Fibroblast of pulmonary artery (primary cell): Measurements from ENCODE around the gene ANG.
"Not testable (repeated sequence)": the region's sequence is repeated elsewhere in the genome, so short reads cannot be mapped to it uniquely, and the experiment has no call there.

Experiments
- DNase-seq: peaks from one replicate; pipeline ENCODE4 v3.0.0-alpha.2; 2010; ENCODE audit warnings: low read depth
- H3K4me3 ChIP-seq: replicated peaks from 2 replicates; pipeline ENCODE4 v1.5.1; 2011; ENCODE audit warnings: low read depth, mild to moderate bottlenecking, control low read depth, low read length, moderate library complexity
- TF ChIP-seq, protein P1 (sequence below): IDR thresholded peaks from 2 replicates; pipeline ENCODE4 v1.5.1; 2011; ENCODE audit warnings: mild to moderate bottlenecking, control low read depth, low read length, inconsistent platforms; ENCODE audit errors: missing control alignments

Gene ANG

GRCh38 chr14:20661197-20661596 lies 27.4 kb upstream of the ANG start:
- no peak overlapping the region for H3K4me3 ChIP-seq
- TF ChIP-seq, protein P1, sequence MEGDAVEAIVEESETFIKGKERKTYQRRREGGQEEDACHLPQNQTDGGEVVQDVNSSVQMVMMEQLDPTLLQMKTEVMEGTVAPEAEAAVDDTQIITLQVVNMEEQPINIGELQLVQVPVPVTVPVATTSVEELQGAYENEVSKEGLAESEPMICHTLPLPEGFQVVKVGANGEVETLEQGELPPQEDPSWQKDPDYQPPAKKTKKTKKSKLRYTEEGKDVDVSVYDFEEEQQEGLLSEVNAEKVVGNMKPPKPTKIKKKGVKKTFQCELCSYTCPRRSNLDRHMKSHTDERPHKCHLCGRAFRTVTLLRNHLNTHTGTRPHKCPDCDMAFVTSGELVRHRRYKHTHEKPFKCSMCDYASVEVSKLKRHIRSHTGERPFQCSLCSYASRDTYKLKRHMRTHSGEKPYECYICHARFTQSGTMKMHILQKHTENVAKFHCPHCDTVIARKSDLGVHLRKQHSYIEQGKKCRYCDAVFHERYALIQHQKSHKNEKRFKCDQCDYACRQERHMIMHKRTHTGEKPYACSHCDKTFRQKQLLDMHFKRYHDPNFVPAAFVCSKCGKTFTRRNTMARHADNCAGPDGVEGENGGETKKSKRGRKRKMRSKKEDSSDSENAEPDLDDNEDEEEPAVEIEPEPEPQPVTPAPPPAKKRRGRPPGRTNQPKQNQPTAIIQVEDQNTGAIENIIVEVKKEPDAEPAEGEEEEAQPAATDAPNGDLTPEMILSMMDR, result no peak
- no peak for DNase-seq

DNA sequence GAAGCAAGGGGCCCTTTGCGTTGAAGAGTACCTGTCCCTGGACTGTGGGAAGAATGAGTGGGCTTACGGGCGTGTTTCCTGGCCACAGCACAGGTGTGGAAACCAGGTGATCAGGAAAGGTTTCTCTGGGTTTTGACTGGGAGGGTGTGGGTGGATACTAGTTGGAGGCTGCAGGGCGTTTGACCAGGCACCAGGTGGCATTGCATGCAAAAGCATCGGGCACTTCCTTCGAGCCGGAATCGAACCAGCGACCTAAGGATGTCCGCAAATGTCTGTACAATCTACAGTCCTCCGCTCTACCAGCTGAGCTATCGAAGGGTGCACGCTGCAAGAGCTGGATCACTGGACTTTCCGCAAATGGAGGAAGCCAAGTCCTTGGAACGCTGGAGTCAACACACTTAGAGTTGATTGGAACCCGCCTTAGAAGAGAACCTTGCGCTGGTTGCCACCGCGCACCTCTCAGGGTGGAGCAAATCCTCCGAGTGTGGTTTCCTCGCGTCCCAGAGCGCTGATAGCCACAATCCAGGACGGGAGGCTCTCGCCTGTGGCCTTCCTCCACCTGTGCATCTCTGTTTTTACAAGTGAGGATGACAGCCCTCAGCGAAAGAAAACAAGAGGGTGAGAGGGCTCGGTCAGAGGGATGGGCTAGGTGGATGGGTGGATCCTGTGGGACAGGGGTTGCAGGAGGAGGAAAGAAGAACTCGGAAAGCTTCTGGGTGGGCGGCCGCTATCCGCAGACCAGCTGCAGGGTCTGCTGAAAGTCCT lies 25.4 kb upstream of the ANG start:
- H3K4me3 ChIP-seq, result peak overlapping the region; percentile 30
- peak; percentile 66 for DNase-seq
- TF ChIP-seq, protein P1, result peak; percentile 41

DNA sequence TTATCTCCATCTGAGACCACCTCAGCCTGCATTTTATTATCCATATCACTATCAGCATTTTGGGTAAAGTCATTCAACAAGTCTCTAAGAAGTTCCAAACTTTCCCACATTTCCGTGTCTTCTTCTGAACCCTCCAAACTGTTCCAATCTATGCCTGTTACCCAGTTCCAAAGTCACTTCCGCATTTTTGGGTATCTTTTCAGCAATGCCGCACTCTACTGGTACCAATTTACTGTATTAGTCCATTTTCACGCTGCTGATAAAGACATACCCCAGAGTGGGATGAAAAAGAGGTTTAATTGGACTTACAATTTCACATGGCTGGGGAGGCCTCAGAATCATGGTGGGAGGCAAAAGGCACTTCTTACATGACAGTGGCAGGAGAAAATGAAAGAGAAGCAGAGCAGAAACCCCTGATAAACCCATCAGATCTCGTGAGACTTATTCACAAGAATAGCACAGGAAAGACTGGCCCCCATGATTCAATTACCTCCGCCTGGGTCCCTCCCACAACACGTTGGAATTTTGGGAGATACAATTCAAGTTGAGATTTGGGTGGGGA lies 22.1 kb upstream of the ANG start:
- not testable (repeated sequence) for DNase-seq, H3K4me3 ChIP-seq

DNA sequence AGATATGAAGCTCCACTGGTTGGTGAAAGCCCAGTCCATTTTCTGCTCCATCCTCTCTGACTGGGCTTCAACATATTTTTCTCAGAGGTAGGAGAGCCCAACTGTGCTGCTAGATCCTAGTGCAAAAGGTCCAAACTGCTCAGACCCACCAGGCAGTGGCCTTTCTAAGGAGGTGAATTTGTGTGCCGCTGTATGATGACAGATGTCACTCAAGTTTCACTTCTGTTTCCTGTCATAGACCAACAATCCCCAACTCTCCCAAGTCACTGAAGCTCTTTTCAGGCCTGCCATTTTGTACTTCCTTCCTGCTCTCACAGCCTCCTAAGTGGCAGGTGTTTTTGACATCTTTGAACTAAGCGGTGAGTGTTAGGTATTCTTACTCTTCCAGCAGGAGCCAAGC lies 20.6 kb upstream of the ANG start:
- TF ChIP-seq, protein P1, result no peak
- no peak for DNase-seq
- H3K4me3 ChIP-seq, result no peak overlapping the region

DNA sequence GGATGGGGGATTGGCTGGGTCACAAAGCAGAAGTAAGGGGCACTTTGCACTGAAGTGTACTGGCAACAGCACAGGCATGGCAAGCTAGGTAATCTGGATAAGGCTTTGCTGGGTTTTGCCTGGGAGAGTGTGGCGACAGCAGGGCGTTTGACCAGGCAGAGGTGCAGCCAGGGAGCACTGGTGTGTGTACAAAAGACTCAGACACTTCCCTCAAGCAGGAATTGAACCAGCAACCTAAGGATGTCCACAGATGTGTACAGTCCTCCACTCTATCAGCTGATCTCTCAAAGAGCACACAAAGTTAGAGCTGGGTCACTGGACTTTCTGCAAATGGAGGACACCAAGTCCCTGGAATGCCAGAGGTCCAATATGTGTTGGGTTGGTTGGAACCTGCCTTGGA lies 19.6 kb upstream of the ANG start:
- H3K4me3 ChIP-seq, result no peak overlapping the region
- DNase-seq, result no peak
- TF ChIP-seq, protein P1, result no peak

DNA sequence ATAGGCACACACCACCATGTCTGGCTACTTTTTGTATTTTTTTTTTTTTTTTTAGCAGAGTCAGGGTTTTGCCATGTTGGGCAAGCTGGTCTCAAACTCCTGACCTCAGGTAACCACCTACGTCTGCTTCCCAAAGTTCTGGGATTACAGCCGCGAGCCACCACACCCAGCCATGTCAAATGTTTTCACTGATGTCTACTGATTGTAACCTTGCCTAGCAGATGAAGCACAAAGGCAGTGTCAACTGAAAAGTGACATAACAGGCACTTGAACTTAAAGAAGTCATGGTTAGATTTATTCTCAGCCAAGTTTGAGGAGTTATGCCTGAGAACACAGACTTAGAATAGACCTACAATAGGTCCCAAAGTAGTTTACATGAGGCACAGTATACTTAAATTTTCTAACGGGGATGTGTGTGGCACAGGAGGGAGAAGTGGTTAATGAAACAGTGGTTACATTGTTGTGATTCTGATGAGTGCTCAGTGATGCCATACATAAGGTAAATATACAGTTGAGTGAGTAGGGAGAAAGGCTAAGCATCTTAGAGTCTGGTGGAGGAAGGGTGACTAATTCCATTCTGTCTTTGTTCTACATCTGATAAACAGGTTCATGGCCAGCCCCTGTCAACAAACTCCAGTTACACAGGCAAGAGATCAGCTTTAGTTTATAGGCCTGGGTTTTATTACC lies 16.8 kb upstream of the ANG start:
- TF ChIP-seq, protein P1, result no peak
- no peak for DNase-seq

GRCh38 chr14:20675669-20676068 lies 12.9 kb upstream of the ANG start:
- no peak overlapping the region for H3K4me3 ChIP-seq
- TF ChIP-seq, protein P1, result no peak
- DNase-seq, result no peak

More for the DNA sequence above, 16.8 kb upstream of the ANG start:
- H3K4me3 ChIP-seq, result no peak overlapping the region
